Uterus (tissue), 2 donors: Measurements from ENCODE around the gene STK33.

Experiments used
- POLR2A ChIP-seq, 2 donors: fragments of 450-650 bp; IDR thresholded peaks; one replicate each; pipeline ENCODE4 v1.6.1; 2016; ENCODE audit warnings: antibody characterized with exemption in 2 of 2, mild to moderate bottlenecking in 1 of 2, moderate library complexity in 1 of 2
- TF ChIP-seq, protein P1 (sequence below), 4 experiments: fragments of 200-600 bp in 2 of 4; fragments of 450-650 bp in 2 of 4; sonication (generic) in 2 of 4; IDR thresholded peaks; one replicate each; pipeline ENCODE4 v1.5.1; 2016 to 2019; ENCODE audit warnings: antibody characterized with exemption in 4 of 4, mild to moderate bottlenecking in 2 of 4, moderate library complexity in 1 of 4

DNA sequence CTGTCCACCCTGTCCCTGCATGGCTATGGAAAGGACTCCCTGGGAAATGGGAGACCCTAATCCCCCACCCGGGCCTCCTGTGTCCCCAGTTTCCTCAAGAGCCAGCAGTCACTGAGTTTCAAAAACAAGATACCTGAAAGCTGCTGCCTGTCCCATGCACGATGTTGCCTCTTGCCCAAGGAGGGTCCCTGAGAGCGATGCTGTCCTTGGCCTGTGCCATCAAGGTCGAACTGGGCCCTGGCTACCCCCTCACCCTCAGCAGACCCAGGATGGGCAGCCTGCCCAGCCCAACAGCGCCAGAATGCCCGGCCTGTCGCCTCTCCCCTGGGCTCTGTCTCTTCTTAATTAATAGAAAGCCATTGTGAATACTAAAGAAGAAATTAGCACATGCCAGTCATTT lies 225.8 kb downstream of the STK33 start:
- TF ChIP-seq POLR2A (IDR thresholded peaks at IDR 0.05), result no peak
- TF ChIP-seq, protein P1, sequence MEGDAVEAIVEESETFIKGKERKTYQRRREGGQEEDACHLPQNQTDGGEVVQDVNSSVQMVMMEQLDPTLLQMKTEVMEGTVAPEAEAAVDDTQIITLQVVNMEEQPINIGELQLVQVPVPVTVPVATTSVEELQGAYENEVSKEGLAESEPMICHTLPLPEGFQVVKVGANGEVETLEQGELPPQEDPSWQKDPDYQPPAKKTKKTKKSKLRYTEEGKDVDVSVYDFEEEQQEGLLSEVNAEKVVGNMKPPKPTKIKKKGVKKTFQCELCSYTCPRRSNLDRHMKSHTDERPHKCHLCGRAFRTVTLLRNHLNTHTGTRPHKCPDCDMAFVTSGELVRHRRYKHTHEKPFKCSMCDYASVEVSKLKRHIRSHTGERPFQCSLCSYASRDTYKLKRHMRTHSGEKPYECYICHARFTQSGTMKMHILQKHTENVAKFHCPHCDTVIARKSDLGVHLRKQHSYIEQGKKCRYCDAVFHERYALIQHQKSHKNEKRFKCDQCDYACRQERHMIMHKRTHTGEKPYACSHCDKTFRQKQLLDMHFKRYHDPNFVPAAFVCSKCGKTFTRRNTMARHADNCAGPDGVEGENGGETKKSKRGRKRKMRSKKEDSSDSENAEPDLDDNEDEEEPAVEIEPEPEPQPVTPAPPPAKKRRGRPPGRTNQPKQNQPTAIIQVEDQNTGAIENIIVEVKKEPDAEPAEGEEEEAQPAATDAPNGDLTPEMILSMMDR (IDR thresholded peaks at IDR 0.05), result no peak
